ENCODE results near the gene CSDE1.
A peak's percentile ranks its signal among the peaks of the same experiment; 100 is the strongest.

The CSDE1 gene

GRCh38 chr1:114701931-114702330 is 55.9 kb downstream of the CSDE1 start:
- no peak for DNase-seq (ENCODE audit: low spot score)

- no peak for DNase-seq (ENCODE audit: low spot score)
These were observed 57.7 kb downstream of the CSDE1 start for GRCh38 chr1:114700036-114700600.

- no peak for DNase-seq (ENCODE audit: low spot score)
These were observed 61.0 kb downstream of the CSDE1 start for GRCh38 chr1:114696810-114697209.

- no peak for DNase-seq (ENCODE audit: low spot score)
These were observed 62.2 kb downstream of the CSDE1 start, which contains the start of gene AMPD1 for GRCh38 chr1:114695430-114696058. AMPD1 (minus strand) TSS chr1:114695546; CDS start chr1:114695471, 75 bp downstream.

GRCh38 chr1:114694540-114695310 is 63.1 kb downstream of the CSDE1 start:
- DNase-seq (ENCODE audit: low spot score): no peak

GRCh38 chr1:114692947-114693346 is 64.8 kb downstream of the CSDE1 start:
- DNase-seq (ENCODE audit: low spot score): no peak

- DNase-seq (ENCODE audit: low spot score): no peak
These were observed 66.7 kb downstream of the CSDE1 start for GRCh38 chr1:114691061-114691460.

- no peak for DNase-seq (ENCODE audit: low spot score)
These were observed 67.6 kb downstream of the CSDE1 start for GRCh38 chr1:114690148-114690547.

GRCh38 chr1:114688526-114688925 is 69.3 kb downstream of the CSDE1 start:
- DNase-seq (ENCODE audit: low spot score): no peak

- no peak for DNase-seq (ENCODE audit: low spot score)
These were observed 71.9 kb downstream of the CSDE1 start for GRCh38 chr1:114685851-114686250.

- DNase-seq (ENCODE audit: low spot score): no peak
These were observed 80.1 kb downstream of the CSDE1 start for GRCh38 chr1:114677691-114678090.

GRCh38 chr1:114676115-114676514 is 81.7 kb downstream of the CSDE1 start:
- no peak for DNase-seq (ENCODE audit: low spot score)

- DNase-seq (ENCODE audit: low spot score): no peak
These were observed 85.9 kb downstream of the CSDE1 start for GRCh38 chr1:114671939-114672275.

- DNase-seq (ENCODE audit: low spot score): no peak
These were observed 86.5 kb downstream of the CSDE1 start for GRCh38 chr1:114671011-114671938.

GRCh38 chr1:114670083-114671010 is 87.4 kb downstream of the CSDE1 start:
- peak; percentile 94 for DNase-seq (ENCODE audit: low spot score)

GRCh38 chr1:114669562-114670082 is 88.2 kb downstream of the CSDE1 start, which contains the start of gene DENND2C:
DENND2C (minus strand) TSS chr1:114670049; CDS start chr1:114625984, 44,065 bp downstream.
- no peak for DNase-seq (ENCODE audit: low spot score)

- DNase-seq (ENCODE audit: low spot score): no peak
These were observed 88.8 kb downstream of the CSDE1 start for GRCh38 chr1:114668784-114669561.

- DNase-seq (ENCODE audit: low spot score): no peak
These were observed 89.4 kb downstream of the CSDE1 start for GRCh38 chr1:114668373-114668772.

- DNase-seq (ENCODE audit: low spot score): no peak
These were observed 90.8 kb downstream of the CSDE1 start for GRCh38 chr1:114666954-114667353.
